Measurements from ENCODE around the gene NCAPD3. TPM values are rescaled to one million over a fixed set of nuclear protein-coding genes. Genes with fewer than 3 reads are reported as not detected.

The NCAPD3 gene
- total and polyA plus RNA-seq, 2 of the 13 experiments (the other 11 are each of a cell fraction or from before 2014, with no cell fraction given), result 20.7 to 25.6 TPM

DNA sequence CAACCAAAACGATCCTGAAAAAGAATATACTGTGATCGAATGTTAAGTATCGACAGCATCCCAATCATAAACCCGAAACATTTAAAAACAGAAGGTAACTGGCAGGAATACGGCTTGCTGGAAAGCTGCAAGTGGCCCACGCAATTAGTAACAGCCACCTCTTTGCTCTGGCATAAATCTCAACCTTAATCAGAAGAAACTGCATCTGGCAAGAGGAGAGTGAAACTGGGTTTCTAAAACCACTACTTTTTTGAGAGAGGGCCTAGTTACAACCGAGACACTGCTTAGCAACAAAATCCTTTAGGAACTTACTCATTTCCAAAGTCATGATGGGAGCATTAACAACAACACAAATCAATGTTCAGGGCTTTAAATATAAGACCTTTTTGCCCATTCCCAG lies 7.9 kb downstream of the NCAPD3 start:
- WGBS (ENCODE audit: low lambda C conversion rate), result 94% methylated on average over 7 of the region's 7 CpGs
- FAIRE-seq (no peak), ATAC-seq (no peak), DNase-seq (ENCODE audit: low spot score) (no peak)
- Histone ChIP-seq H3K9ac (ENCODE audit: insufficient read depth, low read depth, low read length) (no peak overlapping the region), H3K79me2 (ENCODE audit: insufficient read depth, low read length) (peaks cover 6% of the 10 kb centered on the region), H3K4me3 (replicated peaks in 1 of 3; ENCODE audit: insufficient read depth in 1 of 3, low read depth in 2 of 3, low read length in 3 of 3) (no peak overlapping the region), H3K27ac (ENCODE audit: extremely low read length, insufficient read depth, low read length) (no peak overlapping the region), H3K27me3 (ENCODE audit: control insufficient read depth in 1 of 2, insufficient read depth in 2 of 2, low read length in 2 of 2) (no peaks in the 10 kb centered on the region), H3K9me3 (ENCODE audit: low read length) (no peaks in the 10 kb centered on the region), H2AFZ (ENCODE audit: low read length) (no peak overlapping the region), H3K4me2 (ENCODE audit: low read depth, low read length) (no peak overlapping the region), H4K20me1 (ENCODE audit: insufficient read depth, low read length) (peaks cover 2% of the 10 kb centered on the region; the same call in 1 of the 2 replicates), H3K4me1 (ENCODE audit: insufficient read depth, low read length) (peaks cover 10% of the 10 kb centered on the region; the same call in 1 of the 2 replicates), H3K36me3 (replicated peaks in 1 of 2; ENCODE audit: control insufficient read depth in 1 of 2, insufficient read depth in 2 of 2, low read length in 2 of 2) (peaks cover 3 to 42% of the 10 kb centered on the region in 2 experiments)
- no peak for TF ChIP-seq TAF1 (CRISPR knock-in tag; IDR thresholded peaks at IDR 0.05)
- no peak for TF ChIP-seq SMARCE1 (IDR thresholded peaks at IDR 0.05; ENCODE audit: borderline replicate concordance)
- no peak for TF ChIP-seq FOXK2 (IDR thresholded peaks at IDR 0.05)
- TF ChIP-seq RBM39 (IDR thresholded peaks at IDR 0.05; ENCODE audit: low read depth, low read length, poor library complexity, severe bottlenecking), result no peak
- TF ChIP-seq, protein P1, sequence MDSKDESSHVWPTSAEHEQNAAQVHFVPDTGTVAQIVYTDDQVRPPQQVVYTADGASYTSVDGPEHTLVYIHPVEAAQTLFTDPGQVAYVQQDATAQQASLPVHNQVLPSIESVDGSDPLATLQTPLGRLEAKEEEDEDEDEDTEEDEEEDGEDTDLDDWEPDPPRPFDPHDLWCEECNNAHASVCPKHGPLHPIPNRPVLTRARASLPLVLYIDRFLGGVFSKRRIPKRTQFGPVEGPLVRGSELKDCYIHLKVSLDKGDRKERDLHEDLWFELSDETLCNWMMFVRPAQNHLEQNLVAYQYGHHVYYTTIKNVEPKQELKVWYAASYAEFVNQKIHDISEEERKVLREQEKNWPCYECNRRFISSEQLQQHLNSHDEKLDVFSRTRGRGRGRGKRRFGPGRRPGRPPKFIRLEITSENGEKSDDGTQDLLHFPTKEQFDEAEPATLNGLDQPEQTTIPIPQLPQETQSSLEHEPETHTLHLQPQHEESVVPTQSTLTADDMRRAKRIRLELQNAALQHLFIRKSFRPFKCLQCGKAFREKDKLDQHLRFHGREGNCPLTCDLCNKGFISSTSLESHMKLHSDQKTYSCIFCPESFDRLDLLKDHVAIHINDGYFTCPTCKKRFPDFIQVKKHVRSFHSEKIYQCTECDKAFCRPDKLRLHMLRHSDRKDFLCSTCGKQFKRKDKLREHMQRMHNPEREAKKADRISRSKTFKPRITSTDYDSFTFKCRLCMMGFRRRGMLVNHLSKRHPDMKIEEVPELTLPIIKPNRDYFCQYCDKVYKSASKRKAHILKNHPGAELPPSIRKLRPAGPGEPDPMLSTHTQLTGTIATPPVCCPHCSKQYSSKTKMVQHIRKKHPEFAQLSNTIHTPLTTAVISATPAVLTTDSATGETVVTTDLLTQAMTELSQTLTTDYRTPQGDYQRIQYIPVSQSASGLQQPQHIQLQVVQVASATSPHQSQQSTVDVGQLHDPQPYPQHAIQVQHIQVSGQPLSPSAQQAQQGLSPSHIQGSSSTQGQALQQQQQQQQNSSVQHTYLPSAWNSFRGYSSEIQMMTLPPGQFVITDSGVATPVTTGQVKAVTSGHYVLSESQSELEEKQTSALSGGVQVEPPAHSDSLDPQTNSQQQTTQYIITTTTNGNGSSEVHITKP (CRISPR knock-in tag; IDR thresholded peaks at IDR 0.05; ENCODE audit: low read depth), result no peak
- TF ChIP-seq ADNP (CRISPR knock-in tag; IDR thresholded peaks at IDR 0.05), result no peak
- TF ChIP-seq, protein P2, sequence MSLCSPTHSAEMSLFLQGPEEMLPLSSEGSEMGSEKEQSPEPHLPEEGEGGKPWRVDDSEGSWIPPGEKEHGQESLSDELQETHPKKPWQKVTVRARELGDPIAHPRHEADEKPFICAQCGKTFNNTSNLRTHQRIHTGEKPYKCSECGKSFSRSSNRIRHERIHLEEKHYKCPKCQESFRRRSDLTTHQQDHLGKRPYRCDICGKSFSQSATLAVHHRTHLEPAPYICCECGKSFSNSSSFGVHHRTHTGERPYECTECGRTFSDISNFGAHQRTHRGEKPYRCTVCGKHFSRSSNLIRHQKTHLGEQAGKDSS (CRISPR knock-in tag; IDR thresholded peaks at IDR 0.05; ENCODE audit: borderline replicate concordance, low read depth), result no peak
- TF ChIP-seq, protein P3, sequence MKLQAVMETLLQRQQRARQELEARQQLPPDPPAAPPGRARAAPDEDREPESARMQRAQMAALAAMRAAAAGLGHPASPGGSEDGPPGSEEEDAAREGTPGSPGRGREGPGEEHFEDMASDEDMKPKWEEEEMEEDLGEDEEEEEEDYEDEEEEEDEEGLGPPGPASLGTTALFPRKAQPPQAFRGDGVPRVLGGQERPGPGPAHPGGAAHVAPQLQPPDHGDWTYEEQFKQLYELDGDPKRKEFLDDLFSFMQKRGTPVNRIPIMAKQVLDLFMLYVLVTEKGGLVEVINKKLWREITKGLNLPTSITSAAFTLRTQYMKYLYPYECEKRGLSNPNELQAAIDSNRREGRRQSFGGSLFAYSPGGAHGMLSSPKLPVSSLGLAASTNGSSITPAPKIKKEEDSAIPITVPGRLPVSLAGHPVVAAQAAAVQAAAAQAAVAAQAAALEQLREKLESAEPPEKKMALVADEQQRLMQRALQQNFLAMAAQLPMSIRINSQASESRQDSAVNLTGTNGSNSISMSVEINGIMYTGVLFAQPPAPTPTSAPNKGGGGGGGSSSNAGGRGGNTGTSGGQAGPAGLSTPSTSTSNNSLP (IDR thresholded peaks at IDR 0.05; ENCODE audit: low read depth, low read length), result no peak
- TF ChIP-seq SRSF1 (optimal IDR thresholded peaks at IDR 0.05; ENCODE audit: low read depth, low read length), result no peak
- no peak for TF ChIP-seq RFX3 (CRISPR knock-in tag; IDR thresholded peaks at IDR 0.05)
- no peak for TF ChIP-seq SOX5 (CRISPR knock-in tag; IDR thresholded peaks at IDR 0.05; ENCODE audit: borderline replicate concordance)
- no peak for TF ChIP-seq JUN (CRISPR knock-in tag; IDR thresholded peaks at IDR 0.05)
- TF ChIP-seq ZSCAN31 (CRISPR knock-in tag; IDR thresholded peaks at IDR 0.05; ENCODE audit: low read depth), result no peak
- TF ChIP-seq RORA (CRISPR knock-in tag; IDR thresholded peaks at IDR 0.05), result no peak
- ChIA-PET POLR2A (no interaction called here), CTCF (ENCODE audit: low intra/inter-chr PET ratio, low total read pairs) (no interaction called here)
- in situ Hi-C loops (cut with HindIII; ENCODE audit: extremely low pct_ligation_motif_present, low pct_unique_long_range_greater_than_20kb), result no loop called here
- intact Hi-C loops (cut with micrococcal nuclease; ENCODE audit: unreplicated experiment), result no loop called here
- no TSS peak for BruUV-seq (replicated peaks)
